AG09309 (cell line): ENCODE data around the gene IL1RL2.
A peak's percentile ranks its signal among the peaks of the same experiment; 100 is the strongest.

Source experiments
- DNase-seq: peaks from one replicate; pipeline ENCODE4 v3.0.0-alpha.2; 2010; ENCODE audit warnings: low read depth
- H3K4me3 ChIP-seq: 2 replicates; pipeline ENCODE4 v1.5.1; 2011; ENCODE audit warnings: mild to moderate bottlenecking, low read depth, low read length, moderate library complexity; ENCODE audit not compliant: control insufficient read depth
- TF ChIP-seq, protein P1 (sequence below): IDR thresholded peaks from 2 replicates; pipeline ENCODE4 v1.5.1; 2011; ENCODE audit warnings: mild to moderate bottlenecking, low read depth, low read length, inconsistent platforms; ENCODE audit not compliant: insufficient read depth, control insufficient read depth; ENCODE audit errors: missing control alignments

Gene IL1RL2

DNA sequence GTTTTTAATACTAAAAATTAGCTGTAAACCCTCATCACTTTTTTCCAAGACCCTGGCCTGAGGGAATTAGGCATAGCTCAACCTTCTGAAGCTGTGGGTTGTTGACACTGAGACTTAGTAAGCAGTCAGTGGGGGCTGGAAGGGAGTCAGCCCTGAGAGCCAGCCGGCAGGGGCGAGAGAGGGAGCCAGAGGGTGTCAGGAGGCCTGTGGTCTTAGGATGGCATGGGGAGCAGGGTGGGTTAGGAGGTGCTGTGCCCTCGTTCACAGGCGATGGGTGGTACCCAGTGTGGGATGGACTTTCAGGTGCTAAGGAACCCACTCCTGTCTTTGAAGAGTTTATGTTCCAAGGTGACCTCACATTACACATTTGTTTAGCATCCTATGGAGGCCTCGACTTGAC lies 49.3 kb downstream of the IL1RL2 start:
- TF ChIP-seq, protein P1, sequence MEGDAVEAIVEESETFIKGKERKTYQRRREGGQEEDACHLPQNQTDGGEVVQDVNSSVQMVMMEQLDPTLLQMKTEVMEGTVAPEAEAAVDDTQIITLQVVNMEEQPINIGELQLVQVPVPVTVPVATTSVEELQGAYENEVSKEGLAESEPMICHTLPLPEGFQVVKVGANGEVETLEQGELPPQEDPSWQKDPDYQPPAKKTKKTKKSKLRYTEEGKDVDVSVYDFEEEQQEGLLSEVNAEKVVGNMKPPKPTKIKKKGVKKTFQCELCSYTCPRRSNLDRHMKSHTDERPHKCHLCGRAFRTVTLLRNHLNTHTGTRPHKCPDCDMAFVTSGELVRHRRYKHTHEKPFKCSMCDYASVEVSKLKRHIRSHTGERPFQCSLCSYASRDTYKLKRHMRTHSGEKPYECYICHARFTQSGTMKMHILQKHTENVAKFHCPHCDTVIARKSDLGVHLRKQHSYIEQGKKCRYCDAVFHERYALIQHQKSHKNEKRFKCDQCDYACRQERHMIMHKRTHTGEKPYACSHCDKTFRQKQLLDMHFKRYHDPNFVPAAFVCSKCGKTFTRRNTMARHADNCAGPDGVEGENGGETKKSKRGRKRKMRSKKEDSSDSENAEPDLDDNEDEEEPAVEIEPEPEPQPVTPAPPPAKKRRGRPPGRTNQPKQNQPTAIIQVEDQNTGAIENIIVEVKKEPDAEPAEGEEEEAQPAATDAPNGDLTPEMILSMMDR, result no peak
- no peak for DNase-seq
- no peak overlapping the region for H3K4me3 ChIP-seq

DNA sequence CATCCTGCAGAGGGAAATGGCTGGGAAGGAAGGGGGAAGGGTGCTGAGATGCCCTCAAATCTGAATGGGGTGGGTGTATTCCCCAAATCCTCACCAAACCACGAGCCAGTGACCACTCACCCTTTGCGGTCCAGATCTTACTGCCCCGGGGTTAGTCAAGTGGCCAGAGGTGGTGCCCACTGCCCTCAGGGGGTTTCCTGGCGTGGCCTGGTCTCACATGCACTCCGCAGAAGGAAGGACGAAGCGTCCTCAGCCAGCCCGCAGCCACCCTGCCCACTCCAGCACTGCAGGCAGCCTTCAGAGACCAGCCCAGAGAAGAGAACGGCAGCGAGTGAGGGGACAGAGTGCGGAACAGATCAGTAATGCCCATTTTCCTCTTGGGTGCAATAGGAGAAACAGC lies 50.4 kb downstream of the IL1RL2 start:
- TF ChIP-seq, protein P1, result no peak
- DNase-seq, result no peak
- H3K4me3 ChIP-seq, result no peak overlapping the region

DNA sequence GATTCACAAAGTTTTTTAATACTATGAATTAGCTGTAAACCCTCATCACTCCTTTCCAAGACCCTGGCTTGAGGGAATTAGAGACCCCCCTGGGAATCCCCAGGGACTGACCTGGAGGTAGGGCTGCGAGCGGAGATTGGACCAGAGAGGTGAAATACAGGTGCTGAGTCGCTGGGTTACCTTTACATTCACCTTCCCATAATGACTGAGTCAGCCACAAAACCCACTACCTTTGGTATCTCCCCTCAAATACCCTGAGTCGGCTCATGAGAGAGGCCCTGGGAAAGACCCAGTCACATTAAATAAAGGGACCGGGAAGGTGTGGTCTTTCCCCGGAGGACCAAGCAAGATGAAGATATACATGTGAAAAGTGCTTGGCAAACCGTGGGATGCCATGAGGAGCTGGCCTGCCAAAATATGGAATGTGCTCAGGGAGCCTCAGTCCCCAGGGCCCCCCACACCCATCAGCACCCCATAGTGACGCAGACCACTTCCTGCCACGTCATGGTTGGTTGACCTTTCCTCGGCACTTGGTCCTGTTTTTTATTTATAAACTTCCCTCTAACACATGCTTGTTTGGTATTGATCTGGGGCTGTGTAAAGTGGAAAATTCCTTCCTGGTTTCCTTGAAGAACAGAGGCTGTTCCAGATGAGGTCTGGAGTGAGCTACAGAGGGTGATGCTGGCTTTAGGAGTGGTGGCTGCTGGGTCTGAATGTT lies 51.4 kb downstream of the IL1RL2 start:
- TF ChIP-seq, protein P1, result no peak
- no peak for DNase-seq
- no peak overlapping the region for H3K4me3 ChIP-seq

DNA sequence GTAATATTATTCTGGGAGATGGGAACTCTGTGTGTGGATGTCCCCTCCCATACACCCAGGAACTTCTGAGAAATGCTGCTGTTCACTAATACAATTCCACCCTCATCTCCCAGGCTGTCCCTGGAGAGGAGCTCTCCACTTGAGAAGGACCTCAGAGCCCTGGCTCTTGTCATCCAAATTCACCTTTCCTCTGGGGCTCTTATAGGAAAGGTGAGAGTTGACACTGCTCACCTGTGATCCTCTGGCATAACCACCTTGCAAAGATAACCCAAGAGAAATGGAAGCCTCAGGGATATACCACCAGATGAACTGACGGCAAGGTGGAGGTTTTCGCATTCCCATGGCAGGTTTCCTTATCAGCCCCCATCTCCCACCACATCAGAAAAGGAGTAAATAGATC lies 52.0 kb downstream of the IL1RL2 start:
- no peak overlapping the region for H3K4me3 ChIP-seq
- TF ChIP-seq, protein P1, result no peak
- DNase-seq, result no peak

DNA sequence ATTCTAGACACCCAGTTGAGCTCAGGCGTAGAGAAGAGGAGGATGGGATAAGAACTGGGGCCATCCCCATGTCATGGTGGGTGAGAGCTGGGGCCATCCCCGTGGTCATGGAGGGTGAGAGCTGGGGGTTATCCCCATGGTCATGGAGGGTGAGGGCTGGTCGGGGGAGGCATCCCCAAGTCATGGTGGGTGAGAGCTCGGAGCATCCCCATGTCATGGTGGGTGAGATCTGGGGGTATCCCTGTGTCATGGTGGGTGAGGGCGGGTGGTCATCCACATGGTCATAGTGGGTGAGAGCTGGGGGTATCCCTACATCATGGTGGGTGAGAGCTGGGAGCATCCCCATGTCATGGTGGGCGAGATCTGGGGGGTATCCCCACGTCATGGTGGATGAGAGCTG lies 52.5 kb downstream of the IL1RL2 start:
- TF ChIP-seq, protein P1, result no peak
- no peak overlapping the region for H3K4me3 ChIP-seq
- no peak for DNase-seq

DNA sequence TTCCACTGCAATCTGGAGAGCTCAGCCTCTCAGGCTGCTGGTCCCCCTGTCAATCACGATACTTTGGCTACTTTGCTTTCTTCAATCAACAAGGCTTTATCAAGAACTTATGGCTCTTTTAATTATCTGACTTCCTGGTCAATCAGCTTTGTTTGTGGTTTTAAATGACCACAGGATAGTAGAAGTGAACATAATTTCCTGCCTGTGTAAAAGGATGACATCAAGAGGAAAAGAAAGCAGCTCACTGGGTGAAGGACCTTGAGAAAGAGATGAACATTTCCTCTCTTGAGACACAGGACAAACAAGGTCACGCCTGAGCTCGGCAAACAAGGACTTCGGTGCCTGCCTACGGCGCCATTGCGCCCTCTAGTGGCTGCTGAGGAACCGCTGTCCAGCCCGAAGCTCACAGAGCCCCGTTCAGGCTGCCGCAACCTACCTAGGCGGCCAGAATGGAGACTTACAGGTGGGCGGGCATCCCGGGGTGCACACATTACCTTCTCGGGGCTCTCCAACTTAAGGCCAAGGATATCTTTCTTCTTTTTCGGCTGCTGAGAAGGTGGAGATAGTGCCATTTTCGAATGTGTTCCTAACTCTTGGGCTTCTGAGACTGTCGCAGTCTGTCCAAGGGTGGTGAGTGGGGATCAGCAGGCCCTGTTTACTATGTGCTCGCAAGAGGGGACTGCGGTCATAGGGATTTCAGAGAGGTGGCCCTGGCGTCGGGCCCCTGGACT lies 54.0 kb downstream of the IL1RL2 start:
- no peak overlapping the region for H3K4me3 ChIP-seq
- TF ChIP-seq, protein P1, result peak; percentile 100
- DNase-seq, result peak; percentile 96
